ENCODE measurements around the gene SPRED2.

DNA sequence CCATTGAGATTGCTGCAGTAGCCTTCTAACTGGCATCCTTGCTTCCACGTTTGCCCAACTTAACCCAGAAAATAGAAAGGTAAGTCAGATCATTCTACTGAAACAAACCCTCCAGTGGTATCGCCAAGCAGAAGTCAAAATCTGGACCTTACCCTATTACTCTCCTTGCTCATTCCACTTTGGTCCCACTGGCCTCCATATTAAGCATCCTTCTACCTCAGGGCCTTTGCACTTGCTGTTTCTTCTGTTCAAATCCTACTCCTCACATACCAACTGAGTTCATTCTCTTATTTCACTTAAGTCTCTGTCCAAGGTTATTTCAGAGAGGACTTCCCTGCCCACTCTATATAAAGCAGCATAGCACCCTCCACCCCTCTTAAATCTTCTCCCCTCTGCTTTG is 84.5 kb downstream of the SPRED2 start:
- TF ChIP-seq, protein P1, sequence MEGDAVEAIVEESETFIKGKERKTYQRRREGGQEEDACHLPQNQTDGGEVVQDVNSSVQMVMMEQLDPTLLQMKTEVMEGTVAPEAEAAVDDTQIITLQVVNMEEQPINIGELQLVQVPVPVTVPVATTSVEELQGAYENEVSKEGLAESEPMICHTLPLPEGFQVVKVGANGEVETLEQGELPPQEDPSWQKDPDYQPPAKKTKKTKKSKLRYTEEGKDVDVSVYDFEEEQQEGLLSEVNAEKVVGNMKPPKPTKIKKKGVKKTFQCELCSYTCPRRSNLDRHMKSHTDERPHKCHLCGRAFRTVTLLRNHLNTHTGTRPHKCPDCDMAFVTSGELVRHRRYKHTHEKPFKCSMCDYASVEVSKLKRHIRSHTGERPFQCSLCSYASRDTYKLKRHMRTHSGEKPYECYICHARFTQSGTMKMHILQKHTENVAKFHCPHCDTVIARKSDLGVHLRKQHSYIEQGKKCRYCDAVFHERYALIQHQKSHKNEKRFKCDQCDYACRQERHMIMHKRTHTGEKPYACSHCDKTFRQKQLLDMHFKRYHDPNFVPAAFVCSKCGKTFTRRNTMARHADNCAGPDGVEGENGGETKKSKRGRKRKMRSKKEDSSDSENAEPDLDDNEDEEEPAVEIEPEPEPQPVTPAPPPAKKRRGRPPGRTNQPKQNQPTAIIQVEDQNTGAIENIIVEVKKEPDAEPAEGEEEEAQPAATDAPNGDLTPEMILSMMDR (IDR thresholded peaks at IDR 0.05; ENCODE audit: borderline replicate concordance, extremely low read depth, low read length, poor library complexity, severe bottlenecking): no peak
- TF ChIP-seq EZH2 (IDR thresholded peaks at IDR 0.05; ENCODE audit: borderline replicate concordance, low read depth, low read length, severe bottlenecking): no peak

Data from DND-41 (cell line).